ENCODE data around the gene MYT1.

GRCh38 chr20:64179805-64180204 is 15.6 kb downstream of the MYT1 start:
- TF ChIP-seq NFIC (IDR thresholded peaks at IDR 0.05) (no peak), BACH1 (tag; IDR thresholded peaks at IDR 0.05) (no peak), ZBTB40 (IDR thresholded peaks at IDR 0.05) (no peak), ZBTB40 (CRISPR knock-in tag; IDR thresholded peaks at IDR 0.05) (no peak), ZNF445 (CRISPR knock-in tag; IDR thresholded peaks at IDR 0.05; ENCODE audit: low read depth) (no peak), ZNF143 (CRISPR knock-in tag; IDR thresholded peaks at IDR 0.05) (no peak), ZKSCAN8 (CRISPR knock-in tag; IDR thresholded peaks at IDR 0.05) (no peak), SMARCC2 (IDR thresholded peaks at IDR 0.05; ENCODE audit: low read depth) (no peak), DDX20 (tag; IDR thresholded peaks at IDR 0.05; ENCODE audit: low read depth) (no peak), ZNF384 (IDR thresholded peaks at IDR 0.05; ENCODE audit: low read depth, low read length) (no peak)
- TF ChIP-seq, protein P1, sequence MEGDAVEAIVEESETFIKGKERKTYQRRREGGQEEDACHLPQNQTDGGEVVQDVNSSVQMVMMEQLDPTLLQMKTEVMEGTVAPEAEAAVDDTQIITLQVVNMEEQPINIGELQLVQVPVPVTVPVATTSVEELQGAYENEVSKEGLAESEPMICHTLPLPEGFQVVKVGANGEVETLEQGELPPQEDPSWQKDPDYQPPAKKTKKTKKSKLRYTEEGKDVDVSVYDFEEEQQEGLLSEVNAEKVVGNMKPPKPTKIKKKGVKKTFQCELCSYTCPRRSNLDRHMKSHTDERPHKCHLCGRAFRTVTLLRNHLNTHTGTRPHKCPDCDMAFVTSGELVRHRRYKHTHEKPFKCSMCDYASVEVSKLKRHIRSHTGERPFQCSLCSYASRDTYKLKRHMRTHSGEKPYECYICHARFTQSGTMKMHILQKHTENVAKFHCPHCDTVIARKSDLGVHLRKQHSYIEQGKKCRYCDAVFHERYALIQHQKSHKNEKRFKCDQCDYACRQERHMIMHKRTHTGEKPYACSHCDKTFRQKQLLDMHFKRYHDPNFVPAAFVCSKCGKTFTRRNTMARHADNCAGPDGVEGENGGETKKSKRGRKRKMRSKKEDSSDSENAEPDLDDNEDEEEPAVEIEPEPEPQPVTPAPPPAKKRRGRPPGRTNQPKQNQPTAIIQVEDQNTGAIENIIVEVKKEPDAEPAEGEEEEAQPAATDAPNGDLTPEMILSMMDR (IDR thresholded peaks at IDR 0.05 in 2 of 3, conservative IDR thresholded peaks at IDR 0.05 in 1 of 3; ENCODE audit: insufficient read depth in 2 of 3, low read depth in 1 of 3, low read length in 3 of 3) = no peak
